RWPE2 (cell line): ENCODE measurements around the gene OOSP2.
A peak's percentile ranks its signal among the peaks of the same experiment; 100 is the strongest.

Source experiments
- ATAC-seq: fragments of 200-7000 bp; cut with Tn5 transposase; 3 replicates; pipeline ENCODE4 v1.9.1; 2021; ENCODE audit warnings: low read depth
- DNase-seq: peaks from one replicate; pipeline ENCODE4 v3.0.0-alpha.2; 2020; ENCODE audit warnings: low spot score
- H3K27ac ChIP-seq: fragments of 450-650 bp; 2 replicates; pipeline ENCODE4 v1.5.1; 2017; ENCODE audit warnings: mild to moderate bottlenecking; ENCODE audit not compliant: poor library complexity, severe bottlenecking
- H3K27me3 ChIP-seq: fragments of 250-450 bp; sonication (Bioruptor Pico); 2 replicates; pipeline ENCODE4 v1.5.1; 2021; ENCODE audit warnings: mild to moderate bottlenecking, moderate library complexity; ENCODE audit not compliant: insufficient read depth, poor library complexity, severe bottlenecking
- H3K36me3 ChIP-seq: fragments of 250-450 bp; sonication (Bioruptor Pico); 2 replicates; pipeline ENCODE4 v1.5.1; 2020; ENCODE audit warnings: low read depth, mild to moderate bottlenecking, moderate library complexity
- H3K4me1 ChIP-seq: fragments of 250-450 bp; sonication (Bioruptor Pico); 2 replicates; pipeline ENCODE4 v1.5.1; 2021; ENCODE audit warnings: mild to moderate bottlenecking, moderate library complexity; ENCODE audit not compliant: insufficient read depth, poor library complexity, severe bottlenecking
- H3K4me3 ChIP-seq: fragments of 250-450 bp; sonication (Bioruptor Pico); 2 replicates; pipeline ENCODE4 v1.5.1; 2021; ENCODE audit warnings: mild to moderate bottlenecking, moderate library complexity; ENCODE audit not compliant: severe bottlenecking
- H3K9me3 ChIP-seq: fragments of 250-450 bp; sonication (Bioruptor Pico); 2 replicates; pipeline ENCODE4 v1.5.1; 2021; ENCODE audit warnings: mild to moderate bottlenecking, moderate library complexity; ENCODE audit not compliant: severe bottlenecking
- CTCF ChIP-seq: fragments of 450-650 bp; IDR thresholded peaks from one replicate; pipeline ENCODE4 v1.5.1; 2017; ENCODE audit warnings: mild to moderate bottlenecking, moderate library complexity; ENCODE audit not compliant: poor library complexity, severe bottlenecking

The OOSP2 gene

DNA sequence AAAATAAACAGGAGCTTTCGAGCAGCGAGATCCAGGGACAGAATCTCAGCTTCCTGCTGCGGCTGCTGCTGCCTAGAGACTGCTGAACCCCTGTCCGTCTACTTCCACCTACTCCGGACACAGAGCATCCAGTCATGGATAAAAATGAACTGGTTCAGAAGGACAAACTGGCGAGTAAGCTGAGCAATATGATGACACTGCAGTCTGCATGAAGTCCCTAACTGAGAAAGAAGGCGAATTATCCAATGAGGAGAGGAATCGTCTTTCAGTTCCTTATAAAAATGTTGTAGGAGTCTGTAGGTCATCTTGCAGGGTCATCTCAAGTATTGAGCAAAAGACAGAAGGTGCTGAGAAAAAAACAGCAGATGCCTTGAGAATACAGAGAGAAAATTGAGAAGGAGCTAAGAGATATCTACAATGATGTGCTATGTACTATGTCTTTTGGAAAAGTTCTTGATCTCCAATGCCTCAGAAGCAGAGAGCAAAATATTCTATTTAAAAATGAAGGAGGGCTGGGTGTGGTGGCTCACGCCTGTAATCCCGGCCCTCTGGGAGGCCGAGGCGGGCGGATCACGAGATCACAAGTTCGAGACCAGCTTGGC is 37.1 kb downstream of the OOSP2 start:
- no peak for TF ChIP-seq CTCF
- no peak overlapping the region for H3K27ac ChIP-seq
- no peaks in the 10 kb centered on the region for H3K36me3 ChIP-seq
- DNase-seq (no peak), ATAC-seq (no peak)
- H3K4me3 ChIP-seq, result no peak overlapping the region
- no peaks in the 10 kb centered on the region for H3K27me3 ChIP-seq
- no peaks in the 10 kb centered on the region for H3K9me3 ChIP-seq
- no peaks in the 10 kb centered on the region for H3K4me1 ChIP-seq

DNA sequence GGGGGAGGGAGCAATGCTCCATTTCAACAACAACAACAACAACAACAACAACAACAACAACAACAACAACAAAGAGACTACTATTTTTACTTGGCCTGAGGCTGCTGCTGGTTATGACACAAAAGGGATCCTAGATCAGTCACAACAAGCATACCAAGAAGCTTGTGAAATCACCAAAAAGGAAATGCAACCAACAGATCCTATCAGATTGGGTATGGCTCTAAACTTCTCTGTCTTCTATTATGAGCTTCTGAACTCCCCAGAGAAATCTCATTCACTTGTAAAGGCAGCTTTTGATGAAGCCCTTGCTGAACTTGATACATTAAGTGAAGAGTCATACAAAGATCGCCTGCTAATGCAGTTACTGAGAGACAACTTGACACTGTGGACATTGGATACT is 37.8 kb downstream of the OOSP2 start:
- ATAC-seq (no peak), DNase-seq (no peak)
- no peaks in the 10 kb centered on the region for H3K27me3 ChIP-seq
- no peaks in the 10 kb centered on the region for H3K36me3 ChIP-seq
- H3K4me1 ChIP-seq, result no peaks in the 10 kb centered on the region
- no peak for TF ChIP-seq CTCF
- no peak overlapping the region for H3K4me3 ChIP-seq
- H3K27ac ChIP-seq, result no peak overlapping the region
- no peaks in the 10 kb centered on the region for H3K9me3 ChIP-seq

GRCh38 chr11:60078745-60079144 is 38.5 kb downstream of the OOSP2 start:
- Histone ChIP-seq H3K36me3 (no peaks in the 10 kb centered on the region), H3K27ac (no peak overlapping the region), H3K4me3 (no peak overlapping the region), H3K27me3 (no peaks in the 10 kb centered on the region), H3K4me1 (no peaks in the 10 kb centered on the region), H3K9me3 (no peaks in the 10 kb centered on the region)
- no peak for ATAC-seq
- DNase-seq, result no peak
- TF ChIP-seq CTCF, result no peak

DNA sequence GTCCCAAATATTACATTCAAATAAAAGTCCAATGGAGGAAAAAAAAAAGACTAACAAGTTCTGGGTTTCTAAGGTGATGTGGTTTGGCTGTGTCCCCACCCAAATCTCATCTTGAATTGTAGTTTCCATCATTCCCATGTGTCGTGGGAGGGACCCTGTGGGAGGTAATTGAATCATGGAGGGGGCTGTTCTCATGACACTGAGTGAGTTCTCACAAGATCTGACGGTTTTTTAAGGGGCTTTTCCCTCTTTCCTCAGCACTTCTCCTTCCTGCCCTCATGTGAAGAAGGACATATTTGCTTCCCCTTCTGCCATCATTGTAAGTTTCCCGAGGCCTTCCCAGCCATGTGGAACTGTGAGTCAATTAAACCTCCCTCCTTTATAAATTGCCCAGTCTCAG is 40.3 kb downstream of the OOSP2 start:
- no peaks in the 10 kb centered on the region for H3K9me3 ChIP-seq
- no peak overlapping the region for H3K27ac ChIP-seq
- no peaks in the 10 kb centered on the region for H3K27me3 ChIP-seq
- H3K4me3 ChIP-seq, result no peak overlapping the region
- no peak for TF ChIP-seq CTCF
- no peaks in the 10 kb centered on the region for H3K36me3 ChIP-seq
- DNase-seq (no peak), ATAC-seq (no peak)
- H3K4me1 ChIP-seq, result no peaks in the 10 kb centered on the region

- Histone ChIP-seq H3K27ac (no peak overlapping the region), H3K9me3 (no peaks in the 10 kb centered on the region), H3K36me3 (no peaks in the 10 kb centered on the region), H3K4me3 (no peak overlapping the region), H3K27me3 (no peaks in the 10 kb centered on the region), H3K4me1 (no peaks in the 10 kb centered on the region)
- DNase-seq (no peak), ATAC-seq (peak; percentile 59; the same call in 2 of the 3 replicates)
- no peak for TF ChIP-seq CTCF
Measured at GRCh38 chr11:60084631-60085273, 44.5 kb downstream of the OOSP2 start.
